Breast epithelium (tissue), 4 donors: ENCODE results near the gene SPINK9. TPM values are rescaled to one million over a fixed set of nuclear protein-coding genes. Genes with fewer than 3 reads are reported as not detected.

ENCODE experiments used
- DNase-seq, 2 donors: peaks; one replicate each; pipeline ENCODE4 v3.0.0-alpha.2; 2019; ENCODE audit warnings: low spot score in 2 of 2
- H3K27ac ChIP-seq, 2 donors: fragments of 200-600 bp; sonication (generic) in 1 of 2; one replicate each; pipeline ENCODE4 v1.5.1; 2016 to 2019; ENCODE audit warnings: mild to moderate bottlenecking in 1 of 2
- H3K27me3 ChIP-seq, 2 donors: fragments of 200-600 bp; sonication (generic) in 1 of 2; one replicate each; pipeline versions ENCODE4 v1.5.1 to v1.6.0; 2017 to 2019; ENCODE audit warnings: control low read depth in 1 of 2, mild to moderate bottlenecking in 1 of 2
- H3K36me3 ChIP-seq: fragments of 200-600 bp; one replicate; pipeline ENCODE4 v1.5.1; 2019
- H3K4me1 ChIP-seq, 2 donors: fragments of 200-600 bp; sonication (generic); one replicate each; pipeline ENCODE4 v1.5.1; 2016 to 2019; ENCODE audit warnings: control low read depth in 1 of 2
- H3K4me3 ChIP-seq, 3 donors: fragments of 200-600 bp; sonication (generic); 1 replicate in 2 of 3; 2 replicates in 1 of 3; pipeline ENCODE4 v1.5.1; 2016 to 2019; ENCODE audit warnings: mild to moderate bottlenecking in 3 of 3, moderate library complexity in 2 of 3
- H3K9me3 ChIP-seq, 2 donors: fragments of 200-600 bp; sonication (generic) in 1 of 2; one replicate each; pipeline ENCODE4 v1.5.1; 2016 to 2019; ENCODE audit warnings: control low read depth in 1 of 2
- CTCF ChIP-seq, 3 donors: fragments of 450-650 bp; IDR thresholded peaks; one replicate each; pipeline ENCODE4 v1.5.1; 2016 to 2017; ENCODE audit warnings: antibody characterized with exemption in 3 of 3, mild to moderate bottlenecking in 3 of 3, moderate library complexity in 3 of 3
- POLR2A ChIP-seq: fragments of 450-650 bp; IDR thresholded peaks from one replicate; pipeline ENCODE4 v1.6.1; 2016; ENCODE audit warnings: antibody characterized with exemption, mild to moderate bottlenecking, moderate library complexity
- POLR2AphosphoS5 ChIP-seq, 3 donors: sonication (generic); formaldehyde crosslinking; IDR thresholded peaks; one replicate each; pipeline ENCODE4 v1.6.1; 2017; ENCODE audit warnings: antibody characterized with exemption in 3 of 3
- intact Hi-C: fragments of 100-400 bp; cut with DNase I; formaldehyde crosslinking; loops from one replicate; pipeline ENCODE4 v1.15.1; 2023; ENCODE audit warnings: low total_unique reads
- total RNA-seq, 3 donors: library from RNA; depleted of rRNA; stranded (reverse); fragments of >200 nt; gene quantifications; one replicate each; pipeline ENCODE4 v1.1.0, GENCODE V29; 2016

The SPINK9 gene
- total RNA-seq, 3 donors from 2014 or later: not detected

- peak overlapping the region; percentile 89 to 94 for H3K27ac ChIP-seq
- H3K36me3 ChIP-seq: no peaks in the 10 kb centered on the region
- intact Hi-C loops: no loop called here
- DNase-seq: no peak
- H3K4me3 ChIP-seq: peak overlapping the region; percentile 65 to 85 (median 75)
- H3K4me1 ChIP-seq: peaks cover 0 to 5% of the 10 kb centered on the region in 2 donors
- no peaks in the 10 kb centered on the region for H3K27me3 ChIP-seq
- TF ChIP-seq CTCF (IDR thresholded peaks at IDR 0.05) (no peak), POLR2AphosphoS5 (IDR thresholded peaks at IDR 0.05) (no peak), POLR2A (no peak)
- H3K9me3 ChIP-seq: no peaks in the 10 kb centered on the region
These were observed 49.0 kb downstream of the SPINK9 start for GRCh38 chr5:148384380-148384737.

- Histone ChIP-seq H3K4me3 (peak overlapping the region in 1 of 3 donors; percentile 75), H3K36me3 (no peaks in the 10 kb centered on the region), H3K4me1 (peaks cover 0 to 5% of the 10 kb centered on the region in 2 donors), H3K9me3 (no peaks in the 10 kb centered on the region), H3K27ac (no peak overlapping the region), H3K27me3 (no peaks in the 10 kb centered on the region)
- intact Hi-C loops: no loop called here
- TF ChIP-seq POLR2A (no peak), POLR2AphosphoS5 (IDR thresholded peaks at IDR 0.05) (no peak), CTCF (IDR thresholded peaks at IDR 0.05) (no peak)
- DNase-seq: no peak
These were observed 49.7 kb downstream of the SPINK9 start for GRCh38 chr5:148385094-148385493.

GRCh38 chr5:148386041-148386440 lies 50.7 kb downstream of the SPINK9 start:
- TF ChIP-seq POLR2AphosphoS5 (IDR thresholded peaks at IDR 0.05) (no peak), CTCF (IDR thresholded peaks at IDR 0.05) (no peak), POLR2A (no peak)
- no peak overlapping the region for H3K4me3 ChIP-seq
- H3K27me3 ChIP-seq: no peaks in the 10 kb centered on the region
- no peak overlapping the region for H3K27ac ChIP-seq
- peaks cover 0 to 5% of the 10 kb centered on the region in 2 donors for H3K4me1 ChIP-seq
- no peak for DNase-seq
- intact Hi-C loops: no loop called here
- no peaks in the 10 kb centered on the region for H3K36me3 ChIP-seq
- H3K9me3 ChIP-seq: no peaks in the 10 kb centered on the region

GRCh38 chr5:148387325-148387724 lies 52.0 kb downstream of the SPINK9 start:
- TF ChIP-seq CTCF (IDR thresholded peaks at IDR 0.05) (no peak), POLR2A (no peak)
- Histone ChIP-seq H3K4me1 (peaks cover 0 to 5% of the 10 kb centered on the region in 2 donors), H3K4me3 (no peak overlapping the region), H3K27ac (no peak overlapping the region), H3K9me3 (no peaks in the 10 kb centered on the region), H3K27me3 (no peaks in the 10 kb centered on the region), H3K36me3 (no peaks in the 10 kb centered on the region)
- intact Hi-C loops: no loop called here
- DNase-seq: no peak

- H3K9me3 ChIP-seq: no peaks in the 10 kb centered on the region
- no peak for DNase-seq
- no peaks in the 10 kb centered on the region for H3K4me1 ChIP-seq
- H3K36me3 ChIP-seq: no peaks in the 10 kb centered on the region
- H3K27me3 ChIP-seq: no peaks in the 10 kb centered on the region
- no peak for TF ChIP-seq CTCF (IDR thresholded peaks at IDR 0.05)
- no peak for TF ChIP-seq POLR2A
- no peak for TF ChIP-seq POLR2AphosphoS5 (IDR thresholded peaks at IDR 0.05)
- intact Hi-C loops: no loop called here
- H3K4me3 ChIP-seq: no peak overlapping the region
- H3K27ac ChIP-seq: no peak overlapping the region
These were observed 53.3 kb downstream of the SPINK9 start for GRCh38 chr5:148388696-148389095.

Other genes starting within 250 kb of the SPINK9 start
- not detected for gene SPINK14, start 167.0 kb upstream of the SPINK9 start, total RNA-seq
- not detected for gene SPINK6, start 132.5 kb upstream of the SPINK9 start, total RNA-seq
- gene MARCOL, start 97.0 kb upstream of the SPINK9 start, total RNA-seq: not detected
- under 1 TPM in 1 of 3 donors, not detected in 2; 0.48 TPM for gene SPINK13, start 66.8 kb upstream of the SPINK9 start, total RNA-seq
- gene SPINK7, start 23.1 kb upstream of the SPINK9 start, total RNA-seq: not detected
- 10 to 100 TPM; 50.6 to 80.9 (median 67.5) TPM for gene FBXO38, start 48.4 kb downstream of the SPINK9 start, total RNA-seq